ENCODE data around the gene OSBP. TPM values are rescaled to one million over a fixed set of nuclear protein-coding genes. Genes with fewer than 3 reads are reported as not detected.
"Not testable (repeated sequence)": the region's sequence is repeated elsewhere in the genome, so short reads cannot be mapped to it uniquely, and the experiment has no call there.

OSBP gene
- total RNA-seq, 1 experiment from 2014 or later: 45.4 TPM

DNA sequence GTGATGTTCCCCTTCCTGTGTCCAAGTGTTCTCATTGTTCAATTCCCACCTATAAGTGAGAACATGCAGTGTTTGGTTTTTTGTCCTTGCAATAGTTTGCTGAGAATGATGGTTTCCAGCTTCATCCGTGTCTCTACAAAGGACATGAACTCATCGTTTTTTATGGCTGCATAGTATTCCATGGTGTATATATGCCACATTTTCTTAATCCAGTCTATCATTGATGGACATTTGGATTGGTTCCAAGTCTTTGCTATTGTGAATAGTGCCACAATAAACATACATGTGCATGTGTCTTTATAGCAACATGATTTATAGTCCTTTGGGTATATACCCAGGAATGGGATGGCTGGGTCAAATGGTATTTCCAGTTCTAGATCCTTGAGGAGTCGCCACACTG is 71.9 kb downstream of the OSBP start:
- peaks cover 20% of the 10 kb centered on the region for H3K4me1 Mint-ChIP-seq
- H3K27ac Mint-ChIP-seq; ATAC-seq; H3K36me3 Mint-ChIP-seq; H3K27me3 Mint-ChIP-seq (ENCODE audit: low read depth); H3K9me3 Mint-ChIP-seq; POLR2A ChIA-PET; DNase-seq (ENCODE audit: low spot score); CTCF ChIA-PET; H3K4me3 Mint-ChIP-seq: not testable (repeated sequence)

DNA sequence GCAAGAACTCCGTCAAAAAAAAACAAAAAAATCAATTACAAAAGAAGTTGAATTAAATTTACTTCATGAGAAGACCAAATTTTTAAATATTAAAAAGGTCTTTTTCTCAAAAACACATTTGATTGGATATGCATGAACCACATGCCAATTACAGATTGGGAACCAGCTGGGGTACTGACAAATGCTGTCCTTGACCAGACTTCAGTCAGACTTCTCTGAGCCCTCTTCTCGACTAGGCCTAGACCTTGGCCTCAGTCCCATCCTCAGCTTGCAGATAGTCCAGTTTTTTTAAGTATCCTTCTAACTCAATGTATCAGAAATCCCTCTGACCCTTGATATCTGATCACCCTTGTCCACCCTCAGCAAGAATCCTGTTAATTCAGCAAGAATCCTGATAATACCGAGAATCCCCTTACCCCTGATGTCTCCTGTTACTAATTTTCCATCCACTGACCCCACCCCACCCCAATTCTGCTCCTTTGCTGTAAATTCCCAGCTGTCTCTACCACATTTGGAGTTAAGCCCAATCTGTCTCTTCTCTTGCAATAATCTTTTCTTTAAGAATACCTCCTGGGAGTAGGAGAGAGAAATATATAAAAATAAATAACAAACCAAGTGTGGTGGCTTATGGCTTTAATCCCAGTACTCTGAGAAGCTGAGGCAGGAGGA is 73.3 kb downstream of the OSBP start:
- CTCF ChIA-PET: no interaction called here
- Mint-ChIP-seq H3K9me3 (no peaks in the 10 kb centered on the region), H3K4me1 (peaks cover 9% of the 10 kb centered on the region), H3K36me3 (no peaks in the 10 kb centered on the region), H3K27ac (no peak overlapping the region), H3K27me3 (ENCODE audit: low read depth) (no peaks in the 10 kb centered on the region; the same call in 1 of the 2 replicates), H3K4me3 (no peak overlapping the region)
- TF ChIP-seq, protein P1, sequence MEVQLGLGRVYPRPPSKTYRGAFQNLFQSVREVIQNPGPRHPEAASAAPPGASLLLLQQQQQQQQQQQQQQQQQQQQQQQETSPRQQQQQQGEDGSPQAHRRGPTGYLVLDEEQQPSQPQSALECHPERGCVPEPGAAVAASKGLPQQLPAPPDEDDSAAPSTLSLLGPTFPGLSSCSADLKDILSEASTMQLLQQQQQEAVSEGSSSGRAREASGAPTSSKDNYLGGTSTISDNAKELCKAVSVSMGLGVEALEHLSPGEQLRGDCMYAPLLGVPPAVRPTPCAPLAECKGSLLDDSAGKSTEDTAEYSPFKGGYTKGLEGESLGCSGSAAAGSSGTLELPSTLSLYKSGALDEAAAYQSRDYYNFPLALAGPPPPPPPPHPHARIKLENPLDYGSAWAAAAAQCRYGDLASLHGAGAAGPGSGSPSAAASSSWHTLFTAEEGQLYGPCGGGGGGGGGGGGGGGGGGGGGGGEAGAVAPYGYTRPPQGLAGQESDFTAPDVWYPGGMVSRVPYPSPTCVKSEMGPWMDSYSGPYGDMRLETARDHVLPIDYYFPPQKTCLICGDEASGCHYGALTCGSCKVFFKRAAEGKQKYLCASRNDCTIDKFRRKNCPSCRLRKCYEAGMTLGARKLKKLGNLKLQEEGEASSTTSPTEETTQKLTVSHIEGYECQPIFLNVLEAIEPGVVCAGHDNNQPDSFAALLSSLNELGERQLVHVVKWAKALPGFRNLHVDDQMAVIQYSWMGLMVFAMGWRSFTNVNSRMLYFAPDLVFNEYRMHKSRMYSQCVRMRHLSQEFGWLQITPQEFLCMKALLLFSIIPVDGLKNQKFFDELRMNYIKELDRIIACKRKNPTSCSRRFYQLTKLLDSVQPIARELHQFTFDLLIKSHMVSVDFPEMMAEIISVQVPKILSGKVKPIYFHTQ (CRISPR knock-in tag; IDR thresholded peaks at IDR 0.05): no peak
- TF ChIP-seq ZNF232 (CRISPR knock-in tag; IDR thresholded peaks at IDR 0.05) (no peak), ELF4 (CRISPR knock-in tag; IDR thresholded peaks at IDR 0.05; ENCODE audit: low read depth) (no peak), CREM (CRISPR knock-in tag; IDR thresholded peaks at IDR 0.05) (no peak), EMX1 (CRISPR knock-in tag; IDR thresholded peaks at IDR 0.05) (no peak), ZNF219 (CRISPR knock-in tag; IDR thresholded peaks at IDR 0.05; ENCODE audit: borderline replicate concordance) (no peak), SP1 (CRISPR knock-in tag; conservative IDR thresholded peaks at IDR 0.05) (no peak), ZNF416 (CRISPR knock-in tag; IDR thresholded peaks at IDR 0.05) (no peak), KAT7 (CRISPR knock-in tag; IDR thresholded peaks at IDR 0.05; ENCODE audit: borderline replicate concordance) (no peak), NR2C2 (CRISPR knock-in tag; IDR thresholded peaks at IDR 0.05) (no peak), TEAD4 (CRISPR knock-in tag; IDR thresholded peaks at IDR 0.05) (no peak), HMGA2 (CRISPR knock-in tag; IDR thresholded peaks at IDR 0.05) (no peak)
- TF ChIP-seq, protein P2, sequence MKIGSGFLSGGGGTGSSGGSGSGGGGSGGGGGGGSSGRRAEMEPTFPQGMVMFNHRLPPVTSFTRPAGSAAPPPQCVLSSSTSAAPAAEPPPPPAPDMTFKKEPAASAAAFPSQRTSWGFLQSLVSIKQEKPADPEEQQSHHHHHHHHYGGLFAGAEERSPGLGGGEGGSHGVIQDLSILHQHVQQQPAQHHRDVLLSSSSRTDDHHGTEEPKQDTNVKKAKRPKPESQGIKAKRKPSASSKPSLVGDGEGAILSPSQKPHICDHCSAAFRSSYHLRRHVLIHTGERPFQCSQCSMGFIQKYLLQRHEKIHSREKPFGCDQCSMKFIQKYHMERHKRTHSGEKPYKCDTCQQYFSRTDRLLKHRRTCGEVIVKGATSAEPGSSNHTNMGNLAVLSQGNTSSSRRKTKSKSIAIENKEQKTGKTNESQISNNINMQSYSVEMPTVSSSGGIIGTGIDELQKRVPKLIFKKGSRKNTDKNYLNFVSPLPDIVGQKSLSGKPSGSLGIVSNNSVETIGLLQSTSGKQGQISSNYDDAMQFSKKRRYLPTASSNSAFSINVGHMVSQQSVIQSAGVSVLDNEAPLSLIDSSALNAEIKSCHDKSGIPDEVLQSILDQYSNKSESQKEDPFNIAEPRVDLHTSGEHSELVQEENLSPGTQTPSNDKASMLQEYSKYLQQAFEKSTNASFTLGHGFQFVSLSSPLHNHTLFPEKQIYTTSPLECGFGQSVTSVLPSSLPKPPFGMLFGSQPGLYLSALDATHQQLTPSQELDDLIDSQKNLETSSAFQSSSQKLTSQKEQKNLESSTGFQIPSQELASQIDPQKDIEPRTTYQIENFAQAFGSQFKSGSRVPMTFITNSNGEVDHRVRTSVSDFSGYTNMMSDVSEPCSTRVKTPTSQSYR (CRISPR knock-in tag; IDR thresholded peaks at IDR 0.05): no peak
- TF ChIP-seq, protein P3, sequence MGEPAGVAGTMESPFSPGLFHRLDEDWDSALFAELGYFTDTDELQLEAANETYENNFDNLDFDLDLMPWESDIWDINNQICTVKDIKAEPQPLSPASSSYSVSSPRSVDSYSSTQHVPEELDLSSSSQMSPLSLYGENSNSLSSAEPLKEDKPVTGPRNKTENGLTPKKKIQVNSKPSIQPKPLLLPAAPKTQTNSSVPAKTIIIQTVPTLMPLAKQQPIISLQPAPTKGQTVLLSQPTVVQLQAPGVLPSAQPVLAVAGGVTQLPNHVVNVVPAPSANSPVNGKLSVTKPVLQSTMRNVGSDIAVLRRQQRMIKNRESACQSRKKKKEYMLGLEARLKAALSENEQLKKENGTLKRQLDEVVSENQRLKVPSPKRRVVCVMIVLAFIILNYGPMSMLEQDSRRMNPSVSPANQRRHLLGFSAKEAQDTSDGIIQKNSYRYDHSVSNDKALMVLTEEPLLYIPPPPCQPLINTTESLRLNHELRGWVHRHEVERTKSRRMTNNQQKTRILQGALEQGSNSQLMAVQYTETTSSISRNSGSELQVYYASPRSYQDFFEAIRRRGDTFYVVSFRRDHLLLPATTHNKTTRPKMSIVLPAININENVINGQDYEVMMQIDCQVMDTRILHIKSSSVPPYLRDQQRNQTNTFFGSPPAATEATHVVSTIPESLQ (CRISPR knock-in tag; IDR thresholded peaks at IDR 0.05): no peak
- TF ChIP-seq, protein P4, sequence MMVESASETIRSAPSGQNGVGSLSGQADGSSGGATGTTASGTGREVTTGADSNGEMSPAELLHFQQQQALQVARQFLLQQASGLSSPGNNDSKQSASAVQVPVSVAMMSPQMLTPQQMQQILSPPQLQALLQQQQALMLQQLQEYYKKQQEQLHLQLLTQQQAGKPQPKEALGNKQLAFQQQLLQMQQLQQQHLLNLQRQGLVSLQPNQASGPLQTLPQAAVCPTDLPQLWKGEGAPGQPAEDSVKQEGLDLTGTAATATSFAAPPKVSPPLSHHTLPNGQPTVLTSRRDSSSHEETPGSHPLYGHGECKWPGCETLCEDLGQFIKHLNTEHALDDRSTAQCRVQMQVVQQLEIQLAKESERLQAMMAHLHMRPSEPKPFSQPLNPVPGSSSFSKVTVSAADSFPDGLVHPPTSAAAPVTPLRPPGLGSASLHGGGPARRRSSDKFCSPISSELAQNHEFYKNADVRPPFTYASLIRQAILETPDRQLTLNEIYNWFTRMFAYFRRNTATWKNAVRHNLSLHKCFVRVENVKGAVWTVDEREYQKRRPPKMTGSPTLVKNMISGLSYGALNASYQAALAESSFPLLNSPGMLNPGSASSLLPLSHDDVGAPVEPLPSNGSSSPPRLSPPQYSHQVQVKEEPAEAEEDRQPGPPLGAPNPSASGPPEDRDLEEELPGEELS (CRISPR knock-in tag; IDR thresholded peaks at IDR 0.05): no peak
- POLR2A ChIA-PET: no interaction called here
- ATAC-seq (no peak), DNase-seq (ENCODE audit: low spot score) (no peak)
